ENCODE data around the gene CHEK1.
A peak's percentile ranks its signal among the peaks of the same experiment; 100 is the strongest.

CHEK1 gene

GRCh38 chr11:125600663-125601062 lies 24.3 kb upstream of the CHEK1 start:
- Mint-ChIP-seq H3K27me3 (no peaks in the 10 kb centered on the region), H3K4me1 (ENCODE audit: low read depth in 2 of 2) (peaks cover 6 to 17% of the 10 kb centered on the region in 2 donors), H3K4me3 (no peak overlapping the region), H3K27ac (no peak overlapping the region), H3K9me3 (no peaks in the 10 kb centered on the region), H3K36me3 (ENCODE audit: insufficient read depth) (peaks cover 85% of the 10 kb centered on the region)
- ATAC-seq (replicated peaks) (no peak), DNase-seq (no peak)

DNA sequence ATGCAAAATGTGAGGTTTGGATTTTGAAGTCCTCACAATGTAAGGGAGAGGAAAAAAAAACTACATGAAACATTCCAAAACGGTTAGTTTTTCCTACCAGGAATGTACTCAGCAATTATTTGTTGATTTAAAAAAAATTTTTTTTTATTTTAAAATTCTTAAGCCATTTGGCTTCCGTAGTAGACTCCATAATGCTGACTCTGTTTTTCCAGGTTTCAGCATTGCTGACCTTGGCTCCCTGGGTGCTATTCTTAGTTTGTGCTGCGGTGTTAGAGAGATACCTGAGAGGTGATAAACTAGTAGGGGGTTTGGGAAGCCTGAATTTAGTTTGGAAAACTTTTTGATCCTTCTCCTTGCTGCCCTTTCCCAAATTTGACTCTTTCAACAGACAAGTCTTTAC lies 21.8 kb upstream of the CHEK1 start:
- Mint-ChIP-seq H3K27me3 (no peaks in the 10 kb centered on the region), H3K27ac (no peak overlapping the region), H3K9me3 (no peaks in the 10 kb centered on the region), H3K4me1 (ENCODE audit: low read depth in 2 of 2) (peaks cover 0 to 13% of the 10 kb centered on the region in 2 donors), H3K36me3 (ENCODE audit: insufficient read depth) (peaks cover 94% of the 10 kb centered on the region), H3K4me3 (no peak overlapping the region)
- ATAC-seq (replicated peaks) (no peak), DNase-seq (no peak)

DNA sequence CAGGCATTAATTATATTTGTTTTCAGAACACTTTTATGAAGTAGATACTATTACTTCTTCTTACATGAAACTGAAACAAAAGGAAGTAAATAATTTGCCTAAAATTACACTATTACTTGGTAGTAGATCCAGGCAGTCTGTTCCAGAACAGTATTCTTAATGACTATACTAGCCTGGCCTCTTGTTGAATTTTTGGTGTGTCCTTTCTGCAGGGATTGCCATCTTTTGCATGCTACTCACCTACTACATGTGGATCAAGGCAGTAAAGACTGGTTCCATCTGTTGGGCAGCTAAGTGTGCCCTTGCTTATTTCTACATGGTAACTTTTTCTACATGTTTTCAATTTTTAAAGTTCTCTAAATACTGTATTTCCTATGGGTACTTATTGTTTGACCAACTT lies 19.5 kb upstream of the CHEK1 start:
- Mint-ChIP-seq H3K27ac (no peak overlapping the region), H3K4me1 (ENCODE audit: low read depth in 2 of 2) (peaks cover 0 to 13% of the 10 kb centered on the region in 2 donors), H3K27me3 (no peaks in the 10 kb centered on the region), H3K9me3 (no peaks in the 10 kb centered on the region), H3K4me3 (no peak overlapping the region), H3K36me3 (ENCODE audit: insufficient read depth) (peaks cover 97% of the 10 kb centered on the region)
- DNase-seq (no peak), ATAC-seq (replicated peaks) (no peak)

- ATAC-seq (replicated peaks), result no peak
- H3K27me3 Mint-ChIP-seq, result no peaks in the 10 kb centered on the region
- H3K27ac Mint-ChIP-seq, result no peak overlapping the region
- H3K36me3 Mint-ChIP-seq (ENCODE audit: insufficient read depth), result peaks cover 99% of the 10 kb centered on the region
- peaks cover 0 to 2% of the 10 kb centered on the region in 2 donors for H3K4me1 Mint-ChIP-seq (ENCODE audit: low read depth in 2 of 2)
- H3K9me3 Mint-ChIP-seq, result no peaks in the 10 kb centered on the region
- no peak for DNase-seq
- no peak overlapping the region for H3K4me3 Mint-ChIP-seq
Observed at GRCh38 chr11:125609545-125609944, 15.4 kb upstream of the CHEK1 start.

- Mint-ChIP-seq H3K27ac (no peak overlapping the region), H3K4me3 (no peak overlapping the region), H3K36me3 (ENCODE audit: insufficient read depth) (peaks cover 72% of the 10 kb centered on the region), H3K27me3 (no peaks in the 10 kb centered on the region), H3K9me3 (no peaks in the 10 kb centered on the region), H3K4me1 (ENCODE audit: low read depth in 2 of 2) (no peaks in the 10 kb centered on the region)
- no peak for ATAC-seq (replicated peaks)
- no peak for DNase-seq
Observed at GRCh38 chr11:125618383-125618782, 6.6 kb upstream of the CHEK1 start.

DNA sequence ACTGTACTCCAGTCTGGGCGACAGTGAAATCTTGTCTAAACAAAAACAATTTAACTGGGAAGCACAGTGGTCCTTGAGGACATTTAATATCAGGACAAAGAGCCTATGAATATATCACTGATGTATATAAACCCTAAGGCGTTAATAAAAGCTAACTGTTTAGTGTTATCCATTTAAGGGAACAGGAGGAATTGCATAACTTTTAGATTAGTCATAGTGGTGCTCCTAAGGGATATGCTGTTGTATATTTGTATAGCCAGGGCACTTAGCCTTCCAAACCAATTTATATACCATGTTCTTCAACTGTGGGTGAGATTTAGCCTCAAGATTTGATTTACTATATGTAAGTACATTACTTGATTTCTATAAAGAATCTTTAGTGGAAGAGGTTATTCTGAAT lies 3.0 kb upstream of the CHEK1 start:
- H3K4me3 Mint-ChIP-seq, result no peak overlapping the region
- H3K36me3 Mint-ChIP-seq (ENCODE audit: insufficient read depth), result peaks cover 57% of the 10 kb centered on the region
- H3K9me3 Mint-ChIP-seq, result no peaks in the 10 kb centered on the region
- no peak for ATAC-seq (replicated peaks)
- H3K4me1 Mint-ChIP-seq (ENCODE audit: low read depth in 2 of 2), result peaks cover 16 to 18% of the 10 kb centered on the region in 2 donors
- peak overlapping the region in 1 of 2 donors; percentile 10 for H3K27ac Mint-ChIP-seq
- no peaks in the 10 kb centered on the region for H3K27me3 Mint-ChIP-seq
- DNase-seq, result no peak

GRCh38 chr11:125623064-125623463 lies 1.9 kb upstream of the CHEK1 start:
- H3K4me1 Mint-ChIP-seq (ENCODE audit: low read depth in 2 of 2), result peaks cover 16 to 18% of the 10 kb centered on the region in 2 donors
- no peak overlapping the region for H3K4me3 Mint-ChIP-seq
- peaks cover 54% of the 10 kb centered on the region for H3K36me3 Mint-ChIP-seq (ENCODE audit: insufficient read depth)

DNA sequence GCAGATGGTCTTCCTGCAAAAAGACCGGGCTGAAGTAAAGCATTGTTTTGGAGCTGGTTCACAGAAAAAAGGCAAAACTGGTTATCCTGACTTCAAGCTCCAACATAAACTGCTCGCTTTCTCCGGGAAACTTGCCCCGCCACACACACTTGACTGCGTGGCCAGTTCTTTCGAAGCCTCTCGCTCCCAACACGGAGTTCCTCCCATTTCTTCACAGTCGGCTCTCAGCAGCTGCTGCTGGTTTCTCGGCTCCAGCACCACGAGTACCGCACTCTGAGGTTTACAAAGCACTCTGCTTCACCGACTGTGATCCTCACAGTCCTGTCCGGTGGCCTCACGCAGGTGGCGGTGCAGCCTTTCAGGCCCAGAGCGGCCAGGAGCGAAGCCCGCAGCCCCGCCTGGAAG lies 264 bp downstream of the CHEK1 start:
- Mint-ChIP-seq H3K27ac (peak overlapping the region; percentile 89 to 94), H3K9me3 (no peaks in the 10 kb centered on the region), H3K4me3 (peak overlapping the region; percentile 91 to 93), H3K4me1 (ENCODE audit: low read depth in 2 of 2) (peaks cover 16 to 18% of the 10 kb centered on the region in 2 donors), H3K36me3 (ENCODE audit: insufficient read depth) (peaks cover 34% of the 10 kb centered on the region), H3K27me3 (no peaks in the 10 kb centered on the region)
- ATAC-seq (replicated peaks) (no peak), DNase-seq (no peak)

More at GRCh38 chr11:125623064-125623463, 1.9 kb upstream of the CHEK1 start:
- no peak for DNase-seq
- ATAC-seq (replicated peaks), result no peak
- Mint-ChIP-seq H3K27me3 (no peaks in the 10 kb centered on the region), H3K9me3 (no peaks in the 10 kb centered on the region), H3K27ac (peak overlapping the region; percentile 33 to 46)

DNA sequence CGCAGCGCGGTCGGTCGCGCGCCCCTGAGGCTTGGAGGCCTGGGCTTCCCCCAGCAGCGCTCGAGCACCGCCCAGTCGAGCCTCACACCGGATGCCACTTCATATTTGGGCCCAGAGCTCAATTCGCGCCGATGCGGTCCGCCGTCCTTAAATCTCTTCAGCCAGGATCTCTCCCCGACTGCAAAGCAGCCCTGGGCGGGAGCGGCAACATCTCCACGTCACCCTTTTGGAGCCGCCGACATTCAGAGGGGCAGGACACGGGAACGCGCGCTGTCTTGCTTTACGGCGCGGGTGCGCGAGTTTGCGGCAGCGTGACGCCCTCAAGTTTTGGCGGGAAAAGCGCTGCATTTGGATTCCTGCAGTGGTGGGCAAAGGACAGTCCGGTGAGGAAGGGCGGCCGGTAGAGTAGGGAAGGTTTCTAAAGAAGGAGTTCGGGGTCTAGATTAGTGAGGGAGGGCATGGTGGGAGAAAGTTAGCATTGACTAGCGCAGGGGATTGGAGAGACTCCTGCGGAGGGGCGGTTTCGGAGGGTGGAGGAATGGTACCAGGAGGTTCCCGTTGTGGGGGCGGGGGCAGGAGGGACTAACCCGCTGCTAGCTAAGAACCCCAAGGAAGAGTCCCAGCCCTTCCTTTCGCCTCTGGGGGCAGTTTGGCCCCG lies 796 bp downstream of the CHEK1 start:
- Mint-ChIP-seq H3K27ac (peak overlapping the region; percentile 89 to 94), H3K36me3 (ENCODE audit: insufficient read depth) (peaks cover 29% of the 10 kb centered on the region), H3K27me3 (no peaks in the 10 kb centered on the region), H3K4me3 (peak overlapping the region; percentile 91 to 93), H3K4me1 (ENCODE audit: low read depth in 2 of 2) (peaks cover 16 to 18% of the 10 kb centered on the region in 2 donors), H3K9me3 (no peaks in the 10 kb centered on the region)
- peak; percentile 73 to 82 (median 77) for DNase-seq
- ATAC-seq (replicated peaks), result peak; percentile 94

GRCh38 chr11:125626288-125626950 lies 1.5 kb downstream of the CHEK1 start:
- Mint-ChIP-seq H3K4me3 (peak overlapping the region; percentile 91 to 93), H3K4me1 (ENCODE audit: low read depth in 2 of 2) (peaks cover 16 to 18% of the 10 kb centered on the region in 2 donors), H3K36me3 (ENCODE audit: insufficient read depth) (peaks cover 22% of the 10 kb centered on the region), H3K27me3 (no peaks in the 10 kb centered on the region), H3K9me3 (no peaks in the 10 kb centered on the region), H3K27ac (peak overlapping the region; percentile 89 to 94)
- DNase-seq (peak; percentile 10 to 27 (median 21)), ATAC-seq (replicated peaks) (peak; percentile 25)

DNA sequence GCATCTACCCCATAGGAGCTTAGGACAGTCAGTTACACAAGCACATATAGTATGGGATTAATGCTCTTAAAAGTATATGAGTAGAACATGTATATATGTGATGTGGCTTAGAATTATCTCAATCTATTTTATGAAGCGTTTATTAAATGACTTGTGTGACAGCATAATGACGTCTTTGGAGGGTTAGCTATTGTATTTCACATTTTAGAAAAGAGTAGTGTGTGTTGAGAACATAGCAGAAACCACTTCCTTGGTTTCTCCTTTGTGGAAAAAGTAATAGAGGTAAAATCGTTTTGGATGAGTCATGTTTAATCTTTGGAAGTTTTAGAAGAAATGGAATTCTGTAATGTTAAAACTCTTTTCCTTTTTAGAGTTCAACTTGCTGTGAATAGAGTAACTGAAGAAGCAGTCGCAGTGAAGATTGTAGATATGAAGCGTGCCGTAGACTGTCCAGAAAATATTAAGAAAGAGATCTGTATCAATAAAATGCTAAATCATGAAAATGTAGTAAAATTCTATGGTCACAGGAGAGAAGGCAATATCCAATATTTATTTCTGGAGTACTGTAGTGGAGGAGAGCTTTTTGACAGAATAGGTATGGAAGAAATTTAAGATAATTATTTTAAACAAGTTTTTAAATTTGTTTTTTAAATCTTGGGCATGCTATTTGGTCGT lies 2.4 kb downstream of the CHEK1 start:
- no peaks in the 10 kb centered on the region for H3K9me3 Mint-ChIP-seq
- no peaks in the 10 kb centered on the region for H3K27me3 Mint-ChIP-seq
- ATAC-seq (replicated peaks) (no peak), DNase-seq (no peak)
- H3K4me1 Mint-ChIP-seq (ENCODE audit: low read depth in 2 of 2), result peaks cover 16 to 18% of the 10 kb centered on the region in 2 donors
- H3K4me3 Mint-ChIP-seq, result peak overlapping the region; percentile 91 to 93
- H3K27ac Mint-ChIP-seq, result no peak overlapping the region
- H3K36me3 Mint-ChIP-seq (ENCODE audit: insufficient read depth), result peaks cover 20% of the 10 kb centered on the region

- H3K36me3 Mint-ChIP-seq (ENCODE audit: insufficient read depth), result peaks cover 5% of the 10 kb centered on the region
- no peaks in the 10 kb centered on the region for H3K27me3 Mint-ChIP-seq
- no peaks in the 10 kb centered on the region for H3K4me1 Mint-ChIP-seq (ENCODE audit: low read depth in 2 of 2)
- ATAC-seq (replicated peaks), result no peak
- H3K9me3 Mint-ChIP-seq, result no peaks in the 10 kb centered on the region
- DNase-seq, result no peak
- H3K27ac Mint-ChIP-seq, result no peak overlapping the region
- H3K4me3 Mint-ChIP-seq, result no peak overlapping the region
Observed at GRCh38 chr11:125637840-125638239, 12.9 kb downstream of the CHEK1 start.

DNA sequence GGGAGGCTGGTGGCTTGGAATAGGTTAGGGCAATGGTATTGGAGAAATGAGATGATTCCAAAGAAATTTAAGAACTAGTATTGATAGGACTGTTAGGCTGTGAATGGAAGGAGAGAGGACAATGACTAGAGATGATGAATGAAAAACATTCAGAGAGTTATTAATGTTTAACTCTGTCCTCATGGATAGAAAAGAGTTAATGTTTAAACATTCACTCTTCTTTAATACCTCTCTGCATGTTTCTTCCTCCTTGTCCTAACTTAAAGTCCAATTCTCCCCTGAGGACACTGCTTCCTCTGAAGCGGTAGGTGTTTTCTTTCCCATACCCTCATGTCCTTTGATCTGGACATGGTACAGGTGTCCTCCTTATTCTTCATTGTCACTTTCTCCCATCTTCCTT lies 13.4 kb downstream of the CHEK1 start:
- Mint-ChIP-seq H3K36me3 (ENCODE audit: insufficient read depth) (peaks cover 5% of the 10 kb centered on the region), H3K27ac (no peak overlapping the region), H3K27me3 (no peaks in the 10 kb centered on the region), H3K4me1 (ENCODE audit: low read depth in 2 of 2) (no peaks in the 10 kb centered on the region), H3K4me3 (no peak overlapping the region), H3K9me3 (no peaks in the 10 kb centered on the region)
- DNase-seq, result no peak
- no peak for ATAC-seq (replicated peaks)

- Mint-ChIP-seq H3K36me3 (ENCODE audit: insufficient read depth) (no peaks in the 10 kb centered on the region), H3K4me3 (no peak overlapping the region), H3K27me3 (no peaks in the 10 kb centered on the region), H3K4me1 (ENCODE audit: low read depth in 2 of 2) (peaks cover 4 to 6% of the 10 kb centered on the region in 2 donors), H3K9me3 (no peaks in the 10 kb centered on the region), H3K27ac (no peak overlapping the region)
- no peak for DNase-seq
- ATAC-seq (replicated peaks), result no peak
Observed at GRCh38 chr11:125645871-125646270, 20.9 kb downstream of the CHEK1 start.

Measured in effector memory CD8-positive, alpha-beta T cell (primary cell).